H9 (cell line): ENCODE data around the gene DOCK7. TPM values are rescaled to one million over a fixed set of nuclear protein-coding genes. Genes with fewer than 3 reads are reported as not detected.

Experiments
- DNase-seq: peaks from one replicate; pipeline ENCODE4 v3.0.0-alpha.2; 2017
- H2AFZ ChIP-seq: one replicate; pipeline ENCODE4 v1.6.1; 2013; ENCODE audit warnings: mild to moderate bottlenecking, low read length, control low read depth, moderate library complexity
- H2AK5ac ChIP-seq: 2 replicates; pipeline ENCODE4 v1.6.1; 2013; ENCODE audit warnings: low read length, control low read depth, mixed read lengths; ENCODE audit not compliant: insufficient read length
- H2BK120ac ChIP-seq: one replicate; pipeline ENCODE4 v1.6.1; 2013; ENCODE audit warnings: low read depth, mild to moderate bottlenecking, low read length, control low read depth, inconsistent platforms; ENCODE audit not compliant: poor library complexity, severe bottlenecking
- H2BK12ac ChIP-seq: 2 replicates; pipeline ENCODE4 v1.6.1; 2013; ENCODE audit warnings: low read length, control low read depth, mixed read lengths, low read depth; ENCODE audit not compliant: insufficient read length
- H2BK15ac ChIP-seq: 2 replicates; pipeline ENCODE4 v1.6.1; 2013; ENCODE audit warnings: low read depth, low read length, control low read depth
- H2BK20ac ChIP-seq: one replicate; pipeline ENCODE4 v1.6.1; 2013; ENCODE audit warnings: low read depth, mild to moderate bottlenecking, low read length, control low read depth, inconsistent platforms; ENCODE audit not compliant: poor library complexity, severe bottlenecking
- H2BK5ac ChIP-seq: 2 replicates; pipeline ENCODE4 v1.6.1; 2013; ENCODE audit warnings: low read length, control low read depth, mixed read lengths; ENCODE audit not compliant: insufficient read length
- H3K14ac ChIP-seq: 2 replicates; pipeline ENCODE4 v1.6.1; 2013; ENCODE audit warnings: low read length, control low read depth; ENCODE audit not compliant: insufficient read depth
- H3K18ac ChIP-seq: 2 replicates; pipeline ENCODE4 v1.6.1; 2013; ENCODE audit warnings: low read depth, mild to moderate bottlenecking, mixed read lengths, low read length, control low read depth; ENCODE audit not compliant: insufficient read length
- H3K23ac ChIP-seq: 2 replicates; pipeline ENCODE4 v1.6.1; 2013; ENCODE audit warnings: low read length, control low read depth, mixed read lengths, low read depth; ENCODE audit not compliant: insufficient read length
- H3K23me2 ChIP-seq: 2 replicates; pipeline ENCODE4 v1.6.1; 2013; ENCODE audit warnings: low read depth, mild to moderate bottlenecking, mixed read lengths, low read length, control low read depth; ENCODE audit not compliant: insufficient read length, poor library complexity, severe bottlenecking
- H3K27ac ChIP-seq: 2 replicates; pipeline ENCODE4 v1.5.1; 2013; ENCODE audit warnings: low read length, control low read depth, mixed read lengths, low read depth; ENCODE audit not compliant: insufficient read length
- H3K27me3 ChIP-seq: 2 replicates; pipeline ENCODE4 v1.6.1; 2013; ENCODE audit warnings: low read length, control low read depth, inconsistent platforms; ENCODE audit not compliant: insufficient read depth
- H3K4ac ChIP-seq: 2 replicates; pipeline ENCODE4 v1.6.1; 2013; ENCODE audit warnings: low read depth, mild to moderate bottlenecking, control low read depth, inconsistent platforms, low read length, moderate library complexity
- H3K4me1 ChIP-seq: 2 replicates; pipeline ENCODE4 v1.6.1; 2013; ENCODE audit warnings: low read length, control low read depth, inconsistent platforms; ENCODE audit not compliant: insufficient read depth
- H3K4me2 ChIP-seq: 2 replicates; pipeline ENCODE4 v1.6.1; 2013; ENCODE audit warnings: low read length, control low read depth, mixed read lengths; ENCODE audit not compliant: insufficient read length, insufficient read depth
- H3K56ac ChIP-seq: 2 replicates; pipeline ENCODE4 v1.6.1; 2013; ENCODE audit warnings: low read depth, mild to moderate bottlenecking, mixed read lengths, low read length, control low read depth; ENCODE audit not compliant: insufficient read length
- H3K79me1 ChIP-seq: 2 replicates; pipeline ENCODE4 v1.6.1; 2013; ENCODE audit warnings: low read depth, mild to moderate bottlenecking, moderate library complexity, low read length, control low read depth, inconsistent platforms; ENCODE audit not compliant: insufficient read depth, poor library complexity, severe bottlenecking
- H3K79me2 ChIP-seq: 2 replicates; pipeline ENCODE4 v1.6.1; 2013; ENCODE audit warnings: low read length, control low read depth, inconsistent platforms; ENCODE audit not compliant: insufficient read depth
- H3K9ac ChIP-seq: 2 replicates; pipeline ENCODE4 v1.6.1; 2013; ENCODE audit warnings: low read length, control low read depth, mixed read lengths; ENCODE audit not compliant: insufficient read length; ENCODE audit errors: extremely low read depth
- H3K9me3 ChIP-seq: one replicate; pipeline ENCODE4 v1.6.1; 2013; ENCODE audit warnings: low read depth, low read length, inconsistent platforms; ENCODE audit not compliant: control insufficient read depth
- H3T11ph ChIP-seq: one replicate; pipeline ENCODE4 v1.6.1; 2013; ENCODE audit warnings: mild to moderate bottlenecking, low read length, control low read depth, inconsistent platforms
- H4K20me1 ChIP-seq: one replicate; pipeline ENCODE4 v1.6.1; 2013; ENCODE audit not compliant: control insufficient read depth, insufficient read length, insufficient read depth
- H4K5ac ChIP-seq: 2 replicates; pipeline ENCODE4 v1.6.1; 2013; ENCODE audit warnings: low read depth, mild to moderate bottlenecking, mixed read lengths, low read length, control low read depth; ENCODE audit not compliant: insufficient read length
- H4K8ac ChIP-seq: replicated peaks from 2 replicates; pipeline ENCODE4 v1.6.1; 2013; ENCODE audit warnings: low read length, control low read depth, mixed read lengths, low read depth; ENCODE audit not compliant: insufficient read length
- H4K91ac ChIP-seq: 2 replicates; pipeline ENCODE4 v1.6.1; 2013; ENCODE audit warnings: low read depth, mild to moderate bottlenecking, moderate library complexity, mixed read lengths, low read length, control low read depth; ENCODE audit not compliant: insufficient read length
- H3K27ac Mint-ChIP-seq, 3 experiments: 2 replicates in 2 of 3; 3 replicates in 1 of 3; pipeline ENCODE4 v1.8.0; 2020 to 2021; ENCODE audit warnings: mixed read lengths in 3 of 3, mild to moderate bottlenecking in 1 of 3, moderate library complexity in 1 of 3
- H3K27me3 Mint-ChIP-seq: 2 replicates; pipeline ENCODE4 v1.8.0; 2021; ENCODE audit warnings: low read depth, mild to moderate bottlenecking, moderate library complexity, mixed read lengths
- H3K36me3 Mint-ChIP-seq, 3 experiments: 2 replicates in 2 of 3; 3 replicates in 1 of 3; pipeline ENCODE4 v1.8.0; 2020 to 2021; ENCODE audit warnings: low read depth in 3 of 3, mixed read lengths in 3 of 3; ENCODE audit not compliant: insufficient read depth in 1 of 3
- H3K4me1 Mint-ChIP-seq, 2 experiments: 2 replicates each; pipeline ENCODE4 v1.8.0; 2020; ENCODE audit warnings: mixed read lengths in 2 of 2
- H3K4me3 Mint-ChIP-seq, 2 experiments: 2 replicates in 1 of 2; 3 replicates in 1 of 2; pipeline ENCODE4 v1.8.0; 2020 to 2021; ENCODE audit warnings: mild to moderate bottlenecking in 2 of 2, mixed read lengths in 2 of 2, moderate library complexity in 1 of 2
- H3K9me3 Mint-ChIP-seq, 2 experiments: 2 replicates in 1 of 2; 3 replicates in 1 of 2; pipeline ENCODE4 v1.8.0; 2020; ENCODE audit warnings: mild to moderate bottlenecking in 2 of 2, mixed read lengths in 2 of 2, moderate library complexity in 1 of 2
- WGBS: extraction: QIAGEN DNeasy Blood & Tissue Kit; methylation state at CpG from one replicate; pipeline ENCODE4 v1.1.7; 2013; ENCODE audit warnings: missing lambda C conversion rate, low lambda C conversion rate, mixed read lengths; ENCODE audit not compliant: insufficient read length; ENCODE audit errors: extremely low coverage; 5-methylcytosine and 5-hydroxymethylcytosine counted together
- total RNA-seq: library from RNA; stranded (reverse); gene quantifications from 2 replicates; pipeline ENCODE4 v1.2.1, GENCODE V29; 2021
- TF ChIP-seq, protein P1 (sequence below): fragments of 200-600 bp; sonication (generic); conservative IDR thresholded peaks from 3 replicates; pipeline ENCODE4 v1.8.0; 2021; ENCODE audit warnings: antibody characterized with exemption, mild to moderate bottlenecking

Gene DOCK7
- total RNA-seq, 1 experiment from 2014 or later = 36.8 TPM

DNA sequence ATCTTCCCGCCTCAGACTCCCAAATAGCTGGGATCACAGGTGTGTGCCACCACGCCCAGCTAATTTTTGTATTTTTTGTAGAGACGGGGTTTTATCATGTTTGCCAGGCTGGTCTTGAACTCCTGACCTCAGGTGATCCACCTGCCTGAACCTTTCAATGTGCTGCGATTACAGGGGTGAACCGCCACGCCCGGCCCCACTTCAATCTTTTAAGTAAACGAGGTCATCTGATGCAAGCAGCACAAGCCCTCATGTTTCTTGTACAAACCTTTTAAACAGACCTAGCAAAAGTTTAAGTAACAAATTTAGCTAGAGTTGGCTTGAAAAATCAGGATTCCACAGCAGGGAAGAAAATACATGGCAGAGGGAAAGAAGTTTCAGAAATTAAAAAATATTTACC lies 272.5 kb downstream of the DOCK7 start:
- no CpG with 5 or more reads among the region's 8 CpGs for WGBS
- Histone ChIP-seq H2AFZ (no peak overlapping the region), H2BK5ac (no peak overlapping the region), H2BK15ac (no peak overlapping the region), H3K4me1 (no peaks in the 10 kb centered on the region), H3T11ph (no peak overlapping the region), H4K5ac (no peak overlapping the region), H3K23ac (no peak overlapping the region), H3K4ac (no peak overlapping the region), H3K56ac (no peak overlapping the region), H2BK12ac (no peak overlapping the region), H2AK5ac (no peak overlapping the region), H3K27ac (no peak overlapping the region), H3K4me2 (no peak overlapping the region), H4K8ac (no peak overlapping the region), H3K27me3 (no peaks in the 10 kb centered on the region), H2BK120ac (no peak overlapping the region), H3K14ac (no peak overlapping the region), H2BK20ac (no peak overlapping the region), H3K79me2 (no peaks in the 10 kb centered on the region; the same call in 1 of the 2 replicates), H4K91ac (no peak overlapping the region), H3K9ac (no peak overlapping the region), H3K18ac (no peak overlapping the region), H3K9me3 (no peaks in the 10 kb centered on the region), H3K23me2 (no peaks in the 10 kb centered on the region), H4K20me1 (no peaks in the 10 kb centered on the region), H3K79me1 (no peaks in the 10 kb centered on the region)
- DNase-seq = no peak
- no peaks in the 10 kb centered on the region for H3K27me3 Mint-ChIP-seq
- H3K9me3 Mint-ChIP-seq = peaks cover 0 to 4% of the 10 kb centered on the region in 2 experiments; a peak in 1 of 5 replicates
- H3K27ac Mint-ChIP-seq = no peak overlapping the region
- no peaks in the 10 kb centered on the region for H3K36me3 Mint-ChIP-seq
- TF ChIP-seq, protein P1, sequence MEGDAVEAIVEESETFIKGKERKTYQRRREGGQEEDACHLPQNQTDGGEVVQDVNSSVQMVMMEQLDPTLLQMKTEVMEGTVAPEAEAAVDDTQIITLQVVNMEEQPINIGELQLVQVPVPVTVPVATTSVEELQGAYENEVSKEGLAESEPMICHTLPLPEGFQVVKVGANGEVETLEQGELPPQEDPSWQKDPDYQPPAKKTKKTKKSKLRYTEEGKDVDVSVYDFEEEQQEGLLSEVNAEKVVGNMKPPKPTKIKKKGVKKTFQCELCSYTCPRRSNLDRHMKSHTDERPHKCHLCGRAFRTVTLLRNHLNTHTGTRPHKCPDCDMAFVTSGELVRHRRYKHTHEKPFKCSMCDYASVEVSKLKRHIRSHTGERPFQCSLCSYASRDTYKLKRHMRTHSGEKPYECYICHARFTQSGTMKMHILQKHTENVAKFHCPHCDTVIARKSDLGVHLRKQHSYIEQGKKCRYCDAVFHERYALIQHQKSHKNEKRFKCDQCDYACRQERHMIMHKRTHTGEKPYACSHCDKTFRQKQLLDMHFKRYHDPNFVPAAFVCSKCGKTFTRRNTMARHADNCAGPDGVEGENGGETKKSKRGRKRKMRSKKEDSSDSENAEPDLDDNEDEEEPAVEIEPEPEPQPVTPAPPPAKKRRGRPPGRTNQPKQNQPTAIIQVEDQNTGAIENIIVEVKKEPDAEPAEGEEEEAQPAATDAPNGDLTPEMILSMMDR = no peak
- H3K4me3 Mint-ChIP-seq = no peak overlapping the region
- H3K4me1 Mint-ChIP-seq = peaks cover 2 to 4% of the 10 kb centered on the region in 2 experiments; a peak in 2 of 4 replicates
